Activated naive CD4-positive, alpha-beta T cell treated with anti-CD3 and anti-CD28 coated beads, Interleukin-2, amount 10 ng/mL, durations not matched to agents 7 days and 5 days (primary cell): ENCODE results near the gene GRK2.
"Not testable (repeated sequence)": the region's sequence is repeated elsewhere in the genome, so short reads cannot be mapped to it uniquely, and the experiment has no call there.

Experiments used
- CTCF ChIA-PET: fragments of 350-600 bp; sonication (Branson Sonifier 250); formaldehyde crosslinking; loops from one replicate; lab custom pipeline; 2021; ENCODE audit warnings: antibody characterized with exemption; lab: Charles Lee
- DNase-seq: peaks from one replicate; pipeline ENCODE4 v3.0.0-alpha.2; 2020
- H3K27ac Mint-ChIP-seq: one replicate; pipeline ENCODE4 v1.8.0; 2021; ENCODE audit warnings: mild to moderate bottlenecking, moderate library complexity, mixed read lengths
- H3K27me3 Mint-ChIP-seq: one replicate; pipeline ENCODE4 v1.8.0; 2021; ENCODE audit warnings: mild to moderate bottlenecking, mixed read lengths
- H3K36me3 Mint-ChIP-seq: one replicate; pipeline ENCODE4 v1.8.0; 2021; ENCODE audit warnings: mixed read lengths
- H3K4me1 Mint-ChIP-seq: one replicate; pipeline ENCODE4 v1.8.0; 2021; ENCODE audit warnings: mixed read lengths
- H3K4me3 Mint-ChIP-seq: one replicate; pipeline ENCODE4 v1.8.0; 2021; ENCODE audit warnings: mild to moderate bottlenecking, moderate library complexity, mixed read lengths
- H3K9me3 Mint-ChIP-seq: one replicate; pipeline ENCODE4 v1.8.0; 2021; ENCODE audit warnings: mixed read lengths

Gene GRK2

DNA sequence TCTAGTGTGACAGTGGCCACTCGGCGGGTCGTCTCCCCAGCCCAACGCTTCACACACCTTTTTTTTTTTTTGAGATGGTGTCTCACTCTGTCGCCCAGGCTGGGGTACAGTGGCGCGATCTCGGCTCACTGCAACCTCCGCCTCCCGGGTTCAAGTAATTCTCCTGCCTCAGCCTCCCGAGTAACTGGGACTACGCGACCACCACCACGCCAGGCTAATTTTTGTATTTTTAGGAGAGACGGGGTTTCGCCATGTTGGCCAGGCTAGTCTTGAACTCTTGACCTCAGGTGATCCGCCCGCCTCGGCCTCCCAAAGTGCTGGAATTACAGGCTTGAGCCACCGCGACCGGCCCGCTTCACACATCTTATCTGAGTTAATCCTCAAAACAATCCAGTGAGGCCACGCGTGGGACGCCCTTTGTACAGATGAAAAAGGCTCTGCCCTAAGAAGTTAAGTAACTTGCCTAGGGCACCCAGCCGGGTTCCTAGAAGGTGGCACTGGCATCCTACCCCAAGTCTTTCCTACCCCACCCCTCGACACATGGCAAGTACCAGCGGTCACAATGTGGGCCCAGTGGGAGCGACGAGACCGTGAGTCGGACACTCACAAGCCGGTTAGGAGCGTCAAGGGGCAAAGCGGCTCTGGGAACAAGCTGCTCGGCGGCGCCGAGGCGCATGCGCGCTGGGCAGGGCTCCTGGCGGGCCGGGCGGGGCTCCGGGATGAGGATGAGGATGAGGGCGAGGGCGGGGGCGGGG is 5.2 kb upstream of the GRK2 start:
- peaks cover 13% of the 10 kb centered on the region for H3K36me3 Mint-ChIP-seq
- DNase-seq, result peak; percentile 66
- not testable (repeated sequence) for H3K27ac Mint-ChIP-seq, H3K9me3 Mint-ChIP-seq
- CTCF ChIA-PET, result interaction anchor here (1.0 to 4.9 kb wide), 11 partner anchors 10 to 121 kb away, joined by 4 to 117 read pairs (median 7); partner anchors contain the start of genes ANKRD13D and POLD4
- H3K27me3 Mint-ChIP-seq, result peaks cover 10% of the 10 kb centered on the region
- peak overlapping the region; percentile 58 for H3K4me3 Mint-ChIP-seq
- peaks cover 49% of the 10 kb centered on the region for H3K4me1 Mint-ChIP-seq

- no peak overlapping the region for H3K27ac Mint-ChIP-seq
- H3K36me3 Mint-ChIP-seq, result peaks cover 11% of the 10 kb centered on the region
- no peaks in the 10 kb centered on the region for H3K9me3 Mint-ChIP-seq
- CTCF ChIA-PET, result interaction anchor here (0.9 to 4.9 kb wide), 17 partner anchors 9 to 123 kb away, joined by 3 to 117 read pairs (median 7); partner anchors contain the start of genes ANKRD13D, CLCF1 and POLD4
- H3K4me3 Mint-ChIP-seq, result no peak overlapping the region
- DNase-seq, result no peak
- peaks cover 10% of the 10 kb centered on the region for H3K27me3 Mint-ChIP-seq
- peaks cover 49% of the 10 kb centered on the region for H3K4me1 Mint-ChIP-seq
Measured at GRCh38 chr11:67261640-67261945, 4.7 kb upstream of the GRK2 start.

DNA sequence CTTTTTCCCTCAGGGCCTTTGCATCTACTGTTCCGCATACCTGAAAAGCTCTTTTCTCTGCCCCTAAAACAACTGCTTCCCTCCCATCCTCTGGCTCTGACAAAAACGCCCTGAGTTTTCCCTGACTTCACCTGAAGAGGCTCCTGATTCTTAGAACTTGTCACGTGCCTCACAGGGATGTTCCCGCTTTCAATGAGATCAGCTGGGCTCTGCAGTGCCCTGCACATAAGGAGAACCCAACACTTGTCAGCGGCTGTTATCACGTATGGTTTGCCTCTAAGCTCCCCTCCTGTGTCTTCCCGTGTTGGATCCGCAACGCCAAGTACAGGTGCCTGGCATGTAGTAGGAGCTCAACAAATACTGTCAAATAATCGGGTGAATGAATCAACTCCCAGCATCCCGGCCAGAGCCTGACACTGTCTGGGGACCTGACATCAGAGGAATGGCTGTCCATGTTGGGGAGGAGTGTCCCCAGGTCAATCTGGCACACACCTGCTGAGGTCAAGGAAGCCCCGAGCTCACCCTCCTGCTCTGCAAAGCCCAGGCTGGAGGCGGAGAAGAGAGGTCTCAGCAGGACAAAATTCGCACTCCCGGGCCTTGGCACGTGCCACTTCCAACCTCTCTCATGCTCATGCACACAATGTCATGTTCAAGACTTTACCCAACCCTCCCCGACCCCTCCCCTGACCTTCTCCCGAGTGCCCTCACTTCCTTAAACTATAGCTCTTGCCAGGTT is 4.2 kb upstream of the GRK2 start:
- peak; percentile 20 for DNase-seq
- peak overlapping the region; percentile 73 for H3K27ac Mint-ChIP-seq
- H3K9me3 Mint-ChIP-seq, result no peaks in the 10 kb centered on the region
- peaks cover 7% of the 10 kb centered on the region for H3K36me3 Mint-ChIP-seq
- CTCF ChIA-PET, result interaction anchor here (0.8 to 4.9 kb wide), 21 partner anchors 9 to 122 kb away, joined by 3 to 117 read pairs (median 6); partner anchors contain the start of genes ANKRD13D, CLCF1 and POLD4
- peaks cover 47% of the 10 kb centered on the region for H3K4me1 Mint-ChIP-seq
- H3K4me3 Mint-ChIP-seq, result peak overlapping the region; percentile 45
- H3K27me3 Mint-ChIP-seq, result peaks cover 10% of the 10 kb centered on the region

DNA sequence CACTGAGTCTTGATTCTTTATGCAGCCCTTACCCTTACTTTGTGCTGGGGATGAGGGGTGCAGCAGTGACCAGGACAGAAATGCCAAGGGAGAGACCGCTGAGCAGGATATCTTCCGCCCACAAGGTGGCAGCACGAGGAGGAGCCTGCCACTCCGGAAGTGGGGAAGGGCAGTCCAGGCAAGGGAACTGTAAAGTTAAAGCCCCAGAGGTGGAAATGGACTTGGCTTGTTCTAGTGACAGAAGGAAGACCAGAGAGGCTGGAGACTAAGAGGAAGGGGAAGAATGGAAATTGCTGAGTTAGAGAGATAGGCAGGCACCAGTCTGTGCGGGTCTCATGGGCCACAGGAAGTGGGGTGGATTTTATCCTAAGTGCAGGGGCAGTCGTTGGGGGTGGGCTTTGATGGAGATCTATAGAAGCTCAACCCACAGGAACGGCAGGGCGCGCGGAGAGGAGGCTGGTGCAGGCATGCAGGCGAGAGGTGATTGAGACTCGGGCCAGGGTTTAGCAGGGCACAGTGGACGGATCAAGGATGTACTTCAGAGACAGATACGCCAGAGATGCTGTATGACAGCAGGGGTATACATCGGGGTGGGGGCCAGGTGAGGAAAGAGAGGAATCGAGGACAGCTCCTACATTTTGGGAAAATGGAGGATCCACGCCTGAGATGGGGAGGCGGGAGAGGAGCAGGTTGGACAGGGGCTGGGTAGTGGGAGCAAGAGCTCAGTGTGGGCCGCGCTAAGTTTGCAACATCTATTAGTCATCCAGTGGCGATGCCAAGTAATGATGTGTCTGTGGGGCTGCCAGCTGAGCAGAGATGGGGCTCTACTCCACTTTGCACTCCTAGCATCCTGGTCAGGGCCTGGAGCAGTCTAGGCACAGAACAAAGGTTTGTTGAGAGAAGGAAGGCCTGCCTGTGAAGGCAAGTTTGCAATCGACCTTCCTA is 3.3 kb upstream of the GRK2 start:
- no peaks in the 10 kb centered on the region for H3K9me3 Mint-ChIP-seq
- peaks cover 47% of the 10 kb centered on the region for H3K4me1 Mint-ChIP-seq
- H3K27ac Mint-ChIP-seq, result peak overlapping the region; percentile 73
- H3K36me3 Mint-ChIP-seq, result peaks cover 12% of the 10 kb centered on the region
- peak overlapping the region; percentile 24 for H3K4me3 Mint-ChIP-seq
- peaks cover 10% of the 10 kb centered on the region for H3K27me3 Mint-ChIP-seq
- DNase-seq, result peak; percentile 85
- CTCF ChIA-PET, result interaction anchor here (0.6 to 4.9 kb wide), 23 partner anchors 8 to 121 kb away, joined by 3 to 117 read pairs (median 7); partner anchors contain the start of genes CLCF1, POLD4 and SSH3

DNA sequence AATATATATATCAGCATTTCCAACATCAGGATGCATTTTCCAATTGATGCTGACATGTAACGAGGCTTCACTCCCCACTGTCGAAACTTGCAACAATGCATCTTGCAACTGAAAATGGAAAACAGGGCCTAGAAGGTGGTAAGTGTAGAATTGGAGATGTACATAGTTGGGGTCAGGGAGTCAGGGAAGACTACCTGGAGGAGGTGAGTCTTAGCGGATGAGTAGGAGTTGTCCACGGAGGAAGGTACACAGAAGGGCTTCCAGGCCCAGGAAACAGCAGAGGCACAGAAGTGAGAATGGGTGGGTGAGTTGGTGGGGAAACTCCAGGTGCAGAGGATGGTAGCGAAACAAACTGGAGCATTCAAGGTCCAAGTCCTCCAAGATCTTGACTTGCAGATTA is 2.0 kb upstream of the GRK2 start:
- peak overlapping the region; percentile 4 for H3K4me3 Mint-ChIP-seq
- DNase-seq, result peak; percentile 21
- H3K27ac Mint-ChIP-seq, result no peak overlapping the region
- peaks cover 10% of the 10 kb centered on the region for H3K27me3 Mint-ChIP-seq
- CTCF ChIA-PET, result interaction anchor here (0.6 to 4.9 kb wide), 7 partner anchors 13 to 291 kb away, joined by 3 to 117 read pairs (median 7); partner anchors contain the start of gene SSH3
- H3K4me1 Mint-ChIP-seq, result peaks cover 56% of the 10 kb centered on the region
- H3K9me3 Mint-ChIP-seq, result no peaks in the 10 kb centered on the region
- H3K36me3 Mint-ChIP-seq, result peaks cover 24% of the 10 kb centered on the region

DNA sequence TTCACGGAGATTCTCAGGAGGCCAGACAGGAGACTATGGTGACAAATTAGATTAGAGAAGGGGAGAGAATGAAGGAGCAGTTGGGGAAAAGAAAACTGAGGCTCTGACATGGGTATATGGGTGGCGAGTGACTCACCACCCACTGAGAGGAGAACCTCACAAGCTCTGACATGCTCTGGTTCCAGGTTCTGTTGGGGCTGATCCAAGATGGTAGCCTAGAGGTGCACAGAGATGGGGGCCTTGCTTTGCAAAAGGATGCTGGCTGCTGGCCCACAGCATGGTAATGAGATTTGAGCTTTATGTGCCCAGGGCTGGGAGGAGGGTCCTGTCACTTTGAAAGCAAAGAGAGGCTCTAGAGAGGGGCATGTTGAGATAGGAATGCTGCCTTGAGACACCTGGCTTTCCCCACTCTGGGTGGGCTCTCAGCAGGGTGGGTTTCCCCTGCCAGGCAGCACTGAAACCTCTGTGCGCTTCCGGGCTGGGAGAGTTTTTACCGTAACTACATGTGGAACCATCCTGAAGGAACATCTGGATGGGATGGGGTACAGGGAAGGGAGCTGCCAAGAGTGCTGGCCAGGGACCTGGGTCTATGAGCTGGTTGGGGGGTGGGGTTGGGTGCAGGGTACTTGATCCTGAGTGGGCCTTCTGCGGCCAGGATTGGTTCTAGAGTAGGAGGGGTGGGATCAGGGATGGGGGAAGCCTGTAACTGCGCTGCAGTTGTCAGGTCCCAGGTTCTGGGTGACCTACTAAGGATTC is 1.2 kb upstream of the GRK2 start:
- CTCF ChIA-PET, result interaction anchor here (0.7 to 4.9 kb wide), 10 partner anchors 12 to 117 kb away, joined by 3 to 117 read pairs (median 5); partner anchors contain the start of gene SSH3
- peaks cover 10% of the 10 kb centered on the region for H3K27me3 Mint-ChIP-seq
- H3K4me1 Mint-ChIP-seq, result peaks cover 62% of the 10 kb centered on the region
- H3K36me3 Mint-ChIP-seq, result peaks cover 28% of the 10 kb centered on the region
- no peaks in the 10 kb centered on the region for H3K9me3 Mint-ChIP-seq
- DNase-seq, result peak; percentile 23
- H3K4me3 Mint-ChIP-seq, result peak overlapping the region; percentile 75
- peak overlapping the region; percentile 78 for H3K27ac Mint-ChIP-seq

- CTCF ChIA-PET, result interaction anchor here (0.7 to 4.9 kb wide), 12 partner anchors 12 to 116 kb away, joined by 3 to 117 read pairs (median 5); no protein-coding TSS in a partner anchor
- peaks cover 36% of the 10 kb centered on the region for H3K36me3 Mint-ChIP-seq
- H3K27ac Mint-ChIP-seq, result peak overlapping the region; percentile 79
- no peaks in the 10 kb centered on the region for H3K9me3 Mint-ChIP-seq
- DNase-seq, result peak; percentile 79
- peak overlapping the region; percentile 75 for H3K4me3 Mint-ChIP-seq
- peaks cover 67% of the 10 kb centered on the region for H3K4me1 Mint-ChIP-seq
- peaks cover 10% of the 10 kb centered on the region for H3K27me3 Mint-ChIP-seq
Measured at GRCh38 chr11:67265633-67266448, 432 bp upstream of the GRK2 start.

DNA sequence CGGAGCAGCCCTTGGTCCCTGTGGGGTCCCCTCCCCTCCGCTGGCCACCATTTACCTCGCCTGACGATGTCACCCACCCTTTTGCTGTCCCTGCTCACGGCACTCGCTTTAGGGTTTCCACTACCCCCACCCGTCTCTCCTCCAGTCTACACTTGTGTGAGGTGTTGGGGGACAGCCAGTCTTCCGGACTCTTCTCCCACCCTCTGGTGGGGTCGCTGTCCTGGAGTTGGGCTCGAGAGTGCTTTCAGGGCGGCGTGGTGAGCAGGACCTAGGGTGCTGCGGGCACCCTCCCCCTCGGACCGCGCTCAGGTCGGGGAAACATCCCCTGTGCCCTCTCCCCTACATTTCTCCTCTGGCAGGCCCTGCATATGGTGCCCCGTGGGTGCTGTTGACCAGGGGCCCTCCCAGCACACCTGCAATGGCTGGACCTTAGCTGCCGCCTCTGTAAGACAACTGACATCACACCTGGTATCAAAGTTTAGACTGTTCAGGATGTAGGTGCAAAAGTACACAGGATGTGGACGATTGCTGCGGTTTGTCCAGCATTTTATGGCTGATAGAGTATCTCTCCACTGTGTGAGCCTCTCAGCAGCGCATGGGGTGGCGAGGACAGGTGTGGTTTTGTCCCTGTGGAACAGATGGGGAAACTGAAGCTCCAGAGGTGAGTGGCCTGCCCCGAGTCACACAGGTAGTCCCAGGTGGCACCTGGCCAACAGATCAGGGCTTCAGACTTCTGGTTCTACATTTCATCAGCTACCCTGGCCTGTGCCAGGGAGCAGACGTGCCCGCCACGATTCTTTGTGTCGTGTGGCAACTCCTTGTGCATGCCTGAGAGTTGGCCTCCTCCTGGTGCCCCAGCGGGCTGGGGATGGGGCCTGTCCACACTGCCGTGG is 1.2 kb downstream of the GRK2 start:
- peaks cover 51% of the 10 kb centered on the region for H3K36me3 Mint-ChIP-seq
- peaks cover 71% of the 10 kb centered on the region for H3K4me1 Mint-ChIP-seq
- no peaks in the 10 kb centered on the region for H3K9me3 Mint-ChIP-seq
- DNase-seq, result peak; percentile 64
- no peaks in the 10 kb centered on the region for H3K27me3 Mint-ChIP-seq
- peak overlapping the region; percentile 96 for H3K4me3 Mint-ChIP-seq
- CTCF ChIA-PET, result interaction anchor here (0.7 to 2.5 kb wide), 8 partner anchors 10 to 116 kb away, joined by 3 to 15 read pairs (median 4); no protein-coding TSS in a partner anchor
- peak overlapping the region; percentile 98 for H3K27ac Mint-ChIP-seq

- Mint-ChIP-seq H3K36me3 (peaks cover 56% of the 10 kb centered on the region), H3K4me1 (peaks cover 71% of the 10 kb centered on the region)
Measured at GRCh38 chr11:67268081-67268961, 2.0 kb downstream of the GRK2 start.

GRCh38 chr11:67268962-67269268 is 2.6 kb downstream of the GRK2 start:
- no peaks in the 10 kb centered on the region for H3K9me3 Mint-ChIP-seq
- peak overlapping the region; percentile 96 for H3K4me3 Mint-ChIP-seq
- H3K27me3 Mint-ChIP-seq, result no peaks in the 10 kb centered on the region
- peaks cover 73% of the 10 kb centered on the region for H3K4me1 Mint-ChIP-seq
- CTCF ChIA-PET, result interaction anchor here (0.9 to 3.3 kb wide), 5 partner anchors 9 to 48 kb away, joined by 3 to 22 read pairs (median 8); no protein-coding TSS in a partner anchor
- peak overlapping the region; percentile 98 for H3K27ac Mint-ChIP-seq
- peaks cover 56% of the 10 kb centered on the region for H3K36me3 Mint-ChIP-seq
- DNase-seq, result peak; percentile 19

More at GRCh38 chr11:67268081-67268961, 2.0 kb downstream of the GRK2 start:
- CTCF ChIA-PET, result interaction anchor here (0.7 to 2.5 kb wide), 7 partner anchors 9 to 115 kb away, joined by 3 to 15 read pairs (median 4); no protein-coding TSS in a partner anchor
- Mint-ChIP-seq H3K4me3 (peak overlapping the region; percentile 96), H3K27me3 (no peaks in the 10 kb centered on the region), H3K27ac (peak overlapping the region; percentile 98), H3K9me3 (no peaks in the 10 kb centered on the region)
- DNase-seq, result peak; percentile 77
